HFFc6 (cell line): ENCODE results near the gene KLHL35. TPM values are rescaled to one million over a fixed set of nuclear protein-coding genes. Genes with fewer than 3 reads are reported as not detected.

Experiments
- DNase-seq: peaks from one replicate; pipeline ENCODE4 v3.0.0-alpha.2; 2018
- H3K27ac Mint-ChIP-seq: 2 replicates; pipeline ENCODE4 v1.8.0; 2020; ENCODE audit warnings: mild to moderate bottlenecking, mixed read lengths
- H3K27me3 Mint-ChIP-seq: 2 replicates; pipeline ENCODE4 v1.8.0; 2021; ENCODE audit warnings: mild to moderate bottlenecking, moderate library complexity, mixed read lengths; ENCODE audit not compliant: insufficient read depth
- H3K36me3 Mint-ChIP-seq: 2 replicates; pipeline ENCODE4 v1.8.0; 2021; ENCODE audit warnings: low read depth, mixed read lengths
- H3K4me1 Mint-ChIP-seq: 2 replicates; pipeline ENCODE4 v1.8.0; 2020; ENCODE audit warnings: low read depth, mixed read lengths
- H3K4me3 Mint-ChIP-seq: 2 replicates; pipeline ENCODE4 v1.8.0; 2020; ENCODE audit warnings: mild to moderate bottlenecking, moderate library complexity, mixed read lengths
- H3K9me3 Mint-ChIP-seq: 2 replicates; pipeline ENCODE4 v1.8.0; 2020; ENCODE audit warnings: mild to moderate bottlenecking, mixed read lengths
- total RNA-seq, 6 experiments: library from RNA; stranded (reverse); fragmentation: NEBNext Ultra II Directional; extraction: Animal tissue kit (Norgen Biotek cat#: 25700); gene quantifications; 2 replicates in 1 of 6; 3 replicates in 5 of 6; pipeline ENCODE4 v1.2.3, GENCODE V29; 2021
- TF ChIP-seq, protein P1 (sequence below): fragments of 200-600 bp; sonication (generic); IDR thresholded peaks from 2 replicates; pipeline ENCODE4 v1.5.0; 2021; ENCODE audit warnings: antibody characterized with exemption, mild to moderate bottlenecking

KLHL35 gene
- total RNA-seq, 6 experiments from 2014 or later = not detected

DNA sequence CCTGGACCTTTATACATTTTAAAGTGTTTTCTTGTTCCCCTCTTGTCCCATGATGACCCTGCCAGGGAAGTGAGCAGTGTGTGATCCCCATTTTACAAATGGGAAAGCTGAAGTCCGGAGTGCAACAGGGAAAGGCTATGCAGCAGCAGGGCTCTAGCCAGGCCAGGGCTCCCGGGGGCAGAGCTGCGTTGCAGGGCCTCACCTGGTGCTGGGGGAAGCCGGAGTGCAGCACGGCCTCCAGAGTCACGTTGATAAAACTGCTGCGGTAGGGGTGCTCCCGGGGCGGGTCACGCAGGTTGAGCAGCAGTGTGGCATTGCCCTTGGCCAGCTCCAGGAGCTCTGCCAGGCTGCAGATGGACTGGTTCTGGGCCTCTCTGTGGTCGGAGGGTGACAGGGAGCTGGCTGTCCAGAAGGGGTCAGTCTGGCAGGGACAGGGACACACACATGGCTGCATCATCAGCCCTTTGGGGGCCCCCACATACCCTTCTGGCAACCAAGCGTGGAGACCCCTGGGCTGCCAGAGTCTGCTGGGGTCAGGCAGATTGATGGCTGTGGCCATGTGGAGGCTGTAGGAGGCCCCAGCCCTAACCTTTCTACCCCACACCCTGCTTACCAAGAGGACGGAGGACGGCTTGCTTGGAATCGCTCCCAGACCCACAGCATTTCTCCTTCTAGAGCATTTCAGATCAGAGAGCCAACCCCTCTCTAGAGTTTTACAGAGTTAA is 9.3 kb upstream of the KLHL35 start:
- H3K4me1 Mint-ChIP-seq = peaks cover 15% of the 10 kb centered on the region
- peaks cover 23% of the 10 kb centered on the region for H3K27me3 Mint-ChIP-seq
- no peak overlapping the region for H3K4me3 Mint-ChIP-seq
- H3K9me3 Mint-ChIP-seq = no peaks in the 10 kb centered on the region
- TF ChIP-seq, protein P1, sequence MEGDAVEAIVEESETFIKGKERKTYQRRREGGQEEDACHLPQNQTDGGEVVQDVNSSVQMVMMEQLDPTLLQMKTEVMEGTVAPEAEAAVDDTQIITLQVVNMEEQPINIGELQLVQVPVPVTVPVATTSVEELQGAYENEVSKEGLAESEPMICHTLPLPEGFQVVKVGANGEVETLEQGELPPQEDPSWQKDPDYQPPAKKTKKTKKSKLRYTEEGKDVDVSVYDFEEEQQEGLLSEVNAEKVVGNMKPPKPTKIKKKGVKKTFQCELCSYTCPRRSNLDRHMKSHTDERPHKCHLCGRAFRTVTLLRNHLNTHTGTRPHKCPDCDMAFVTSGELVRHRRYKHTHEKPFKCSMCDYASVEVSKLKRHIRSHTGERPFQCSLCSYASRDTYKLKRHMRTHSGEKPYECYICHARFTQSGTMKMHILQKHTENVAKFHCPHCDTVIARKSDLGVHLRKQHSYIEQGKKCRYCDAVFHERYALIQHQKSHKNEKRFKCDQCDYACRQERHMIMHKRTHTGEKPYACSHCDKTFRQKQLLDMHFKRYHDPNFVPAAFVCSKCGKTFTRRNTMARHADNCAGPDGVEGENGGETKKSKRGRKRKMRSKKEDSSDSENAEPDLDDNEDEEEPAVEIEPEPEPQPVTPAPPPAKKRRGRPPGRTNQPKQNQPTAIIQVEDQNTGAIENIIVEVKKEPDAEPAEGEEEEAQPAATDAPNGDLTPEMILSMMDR = no peak; the same call in 1 of the 2 replicates
- no peak overlapping the region for H3K27ac Mint-ChIP-seq
- H3K36me3 Mint-ChIP-seq = no peaks in the 10 kb centered on the region
- no peak for DNase-seq

DNA sequence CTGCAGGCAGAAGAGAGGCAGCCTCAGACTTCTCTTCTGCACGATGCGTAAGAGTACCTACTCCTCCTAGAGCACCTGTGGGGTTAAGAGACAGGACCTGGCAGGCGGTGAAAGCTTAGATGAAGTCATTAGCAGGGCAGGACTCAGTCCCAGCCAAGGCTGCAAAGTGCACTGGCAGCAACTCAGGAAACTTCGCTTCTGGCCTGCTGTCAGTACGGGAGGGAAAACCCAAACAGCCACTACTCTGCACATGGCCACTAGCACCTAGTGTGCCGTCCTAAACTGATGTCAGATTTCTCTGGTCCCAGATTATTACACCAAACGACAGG is 8.8 kb upstream of the KLHL35 start:
- TF ChIP-seq, protein P1 = no peak
- H3K4me1 Mint-ChIP-seq = peaks cover 15% of the 10 kb centered on the region
- H3K9me3 Mint-ChIP-seq = no peaks in the 10 kb centered on the region
- no peaks in the 10 kb centered on the region for H3K36me3 Mint-ChIP-seq
- no peak for DNase-seq
- H3K4me3 Mint-ChIP-seq = no peak overlapping the region
- H3K27me3 Mint-ChIP-seq = peaks cover 23% of the 10 kb centered on the region
- H3K27ac Mint-ChIP-seq = no peak overlapping the region

DNA sequence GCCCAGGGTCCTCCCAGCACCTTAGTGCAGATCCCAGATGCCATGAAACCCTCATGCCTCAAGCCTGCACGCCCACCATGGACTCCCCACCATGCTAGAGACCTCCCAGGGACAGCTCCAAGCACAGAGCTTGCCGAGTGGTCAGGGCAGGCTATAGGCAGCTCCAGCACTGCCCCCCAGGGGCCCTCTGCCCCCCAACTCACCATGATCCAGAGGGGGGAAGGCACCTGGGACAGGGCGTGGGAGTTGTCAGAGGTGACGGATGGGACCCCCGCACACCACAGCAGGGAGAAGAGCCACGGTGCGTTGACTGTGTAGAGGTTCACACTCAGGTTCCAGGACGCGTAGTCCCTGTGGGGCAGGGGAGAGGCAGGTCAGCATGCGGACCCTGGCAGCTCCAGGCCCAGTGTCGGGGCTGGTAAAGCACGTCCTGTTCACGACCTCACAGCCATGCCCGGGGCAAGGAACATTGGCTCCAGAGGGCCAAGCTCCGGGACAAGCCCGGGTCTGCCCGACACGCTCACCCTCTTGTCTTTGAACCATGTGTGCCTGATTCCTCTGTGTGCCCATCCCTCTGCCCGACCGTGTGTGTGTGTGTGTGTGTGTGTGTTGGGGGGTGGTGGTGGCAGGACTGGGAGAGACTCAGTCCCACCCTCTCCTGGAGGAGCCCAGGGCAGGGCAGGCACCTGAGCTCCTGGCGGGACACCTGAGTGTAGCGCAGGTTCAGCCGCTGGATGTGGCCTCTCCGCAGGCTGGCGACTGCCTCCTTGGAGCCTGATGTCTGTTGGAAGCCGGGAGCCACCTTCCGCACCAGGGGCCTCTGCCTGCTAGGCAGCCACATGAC is 8.2 kb upstream of the KLHL35 start:
- Mint-ChIP-seq H3K4me3 (no peak overlapping the region), H3K4me1 (peaks cover 15% of the 10 kb centered on the region), H3K27ac (no peak overlapping the region), H3K36me3 (no peaks in the 10 kb centered on the region), H3K27me3 (peaks cover 23% of the 10 kb centered on the region), H3K9me3 (no peaks in the 10 kb centered on the region)
- no peak for DNase-seq
- TF ChIP-seq, protein P1 = no peak

DNA sequence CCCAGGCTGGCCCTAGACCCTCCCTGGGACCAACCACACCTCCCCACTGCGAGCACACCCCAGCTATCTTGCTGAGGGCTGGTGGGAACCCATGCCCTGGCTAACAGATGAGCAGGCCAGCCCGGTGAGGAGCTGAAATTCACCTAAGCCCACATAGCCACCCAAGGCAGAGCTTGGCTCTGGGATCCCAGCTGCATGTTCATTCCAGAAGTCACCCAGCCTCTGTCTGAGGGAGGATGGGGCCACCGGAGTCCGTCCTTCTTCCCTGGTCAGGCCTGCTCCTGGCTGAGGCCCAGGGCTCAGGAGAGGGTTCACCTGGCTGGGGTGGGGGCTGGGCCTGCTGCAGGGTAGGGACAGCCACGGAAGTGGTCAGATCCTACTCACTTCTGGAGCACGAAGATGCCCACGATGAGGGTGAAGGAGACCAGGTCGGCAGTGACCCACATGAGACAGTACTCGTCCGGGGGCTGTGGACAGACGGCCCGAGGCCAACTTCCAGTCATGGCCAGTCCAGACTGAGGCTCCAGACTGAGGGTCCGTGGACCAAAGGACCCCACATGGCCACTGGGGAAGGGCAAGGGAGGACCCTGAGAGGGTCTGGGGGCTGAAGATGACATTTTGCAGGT is 6.6 kb upstream of the KLHL35 start:
- peaks cover 31% of the 10 kb centered on the region for H3K27me3 Mint-ChIP-seq
- H3K4me3 Mint-ChIP-seq = no peak overlapping the region
- DNase-seq = no peak
- peaks cover 15% of the 10 kb centered on the region for H3K4me1 Mint-ChIP-seq
- no peaks in the 10 kb centered on the region for H3K36me3 Mint-ChIP-seq
- no peaks in the 10 kb centered on the region for H3K9me3 Mint-ChIP-seq
- H3K27ac Mint-ChIP-seq = no peak overlapping the region
- TF ChIP-seq, protein P1 = no peak

DNA sequence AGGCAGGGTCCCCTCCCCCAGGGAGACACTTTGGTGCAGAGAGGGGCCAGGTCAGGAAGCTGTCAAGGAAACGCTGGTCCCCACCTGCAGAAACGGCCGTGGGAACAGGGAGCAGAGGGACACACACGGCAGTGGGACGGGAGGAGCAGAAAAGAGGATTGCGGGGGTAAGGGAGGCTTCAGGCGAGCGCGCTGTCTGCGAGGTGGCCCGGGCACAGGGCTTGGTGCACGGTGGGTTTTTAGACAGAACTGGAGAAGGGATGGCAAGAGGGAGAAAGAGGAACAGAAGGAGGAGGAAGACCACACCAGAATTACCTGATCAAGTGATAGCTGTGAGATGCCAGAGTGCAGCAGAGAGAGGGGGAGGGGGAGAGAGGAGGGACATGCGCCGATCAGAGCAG is 6.0 kb upstream of the KLHL35 start:
- TF ChIP-seq, protein P1 = no peak
- no peak for DNase-seq
- peaks cover 15% of the 10 kb centered on the region for H3K4me1 Mint-ChIP-seq
- no peaks in the 10 kb centered on the region for H3K36me3 Mint-ChIP-seq
- no peaks in the 10 kb centered on the region for H3K9me3 Mint-ChIP-seq
- no peak overlapping the region for H3K4me3 Mint-ChIP-seq
- peaks cover 28% of the 10 kb centered on the region for H3K27me3 Mint-ChIP-seq
- H3K27ac Mint-ChIP-seq = no peak overlapping the region
